Neural progenitor cell (in vitro differentiated cells): Measurements from ENCODE around the gene ZC3H13. TPM values are rescaled to one million over a fixed set of nuclear protein-coding genes. Genes with fewer than 3 reads are reported as not detected.

Experiments
- DNase-seq: peaks from one replicate; pipeline ENCODE4 v3.0.0-alpha.2; 2016; ENCODE audit warnings: low spot score
- H2AFZ ChIP-seq: fragments of 200-600 bp; sonication (generic); replicated peaks from 2 replicates; pipeline ENCODE4 v1.6.1; 2016; ENCODE audit warnings: antibody characterized with exemption
- H3F3A ChIP-seq: fragments of 200-600 bp; sonication (generic); 2 replicates; pipeline ENCODE4 v1.6.1; 2016; ENCODE audit warnings: antibody characterized with exemption, low read depth
- H3K27ac ChIP-seq: fragments of 200-600 bp; sonication (generic); 2 replicates; pipeline ENCODE4 v1.5.1; 2016; ENCODE audit warnings: mild to moderate bottlenecking
- H3K27me3 ChIP-seq: fragments of 200-600 bp; sonication (generic); 2 replicates; pipeline ENCODE4 v1.6.1; 2016; ENCODE audit warnings: mild to moderate bottlenecking, moderate library complexity
- H3K36me3 ChIP-seq: fragments of 200-600 bp; sonication (generic); 2 replicates; pipeline ENCODE4 v1.5.1; 2016
- H3K4me1 ChIP-seq: fragments of 200-600 bp; sonication (generic); 2 replicates; pipeline ENCODE4 v1.6.1; 2016; ENCODE audit warnings: mixed run types
- H3K4me2 ChIP-seq: fragments of 200-600 bp; sonication (generic); 2 replicates; pipeline ENCODE4 v1.6.1; 2016
- H3K4me3 ChIP-seq: fragments of 200-600 bp; sonication (generic); 2 replicates; pipeline ENCODE4 v1.5.1; 2016
- H3K79me2 ChIP-seq: fragments of 200-600 bp; sonication (generic); 2 replicates; pipeline ENCODE4 v1.6.1; 2016; ENCODE audit warnings: low read depth
- H3K9ac ChIP-seq: fragments of 200-600 bp; sonication (generic); 2 replicates; pipeline ENCODE4 v1.6.1; 2016
- H3K9me3 ChIP-seq: fragments of 200-600 bp; sonication (generic); 2 replicates; pipeline ENCODE4 v1.5.1; 2016; ENCODE audit warnings: low read depth
- H4K20me1 ChIP-seq: fragments of 200-600 bp; sonication (generic); 2 replicates; pipeline ENCODE4 v1.6.1; 2016; ENCODE audit warnings: low read depth
- H3K27ac Mint-ChIP-seq: 3 replicates; pipeline ENCODE4 v1.8.0; 2021; ENCODE audit warnings: mixed read lengths
- H3K27me3 Mint-ChIP-seq: 2 replicates; pipeline ENCODE4 v1.8.0; 2022; ENCODE audit warnings: low read depth, mild to moderate bottlenecking, inconsistent platforms, moderate library complexity, mixed read lengths; ENCODE audit not compliant: insufficient read depth
- H3K36me3 Mint-ChIP-seq: 3 replicates; pipeline ENCODE4 v1.8.0; 2021; ENCODE audit warnings: mixed read lengths
- H3K4me1 Mint-ChIP-seq: 3 replicates; pipeline ENCODE4 v1.8.0; 2021; ENCODE audit warnings: mixed read lengths
- H3K4me3 Mint-ChIP-seq: 3 replicates; pipeline ENCODE4 v1.8.0; 2021; ENCODE audit warnings: mild to moderate bottlenecking, moderate library complexity, mixed read lengths
- H3K9me3 Mint-ChIP-seq: 3 replicates; pipeline ENCODE4 v1.8.0; 2020; ENCODE audit warnings: mixed read lengths
- CTCF ChIP-seq: fragments of 200-600 bp; sonication (generic); IDR thresholded peaks from 2 replicates; pipeline ENCODE4 v1.5.1; 2017; ENCODE audit warnings: antibody characterized with exemption, mild to moderate bottlenecking
- EZH2 ChIP-seq: fragments of 200-600 bp; sonication (generic); IDR thresholded peaks from 2 replicates; pipeline ENCODE4 v1.6.1; 2017; ENCODE audit warnings: antibody characterized with exemption, mild to moderate bottlenecking, moderate library complexity
- EZH2phosphoT487 ChIP-seq: fragments of 200-600 bp; sonication (generic); IDR thresholded peaks from 2 replicates; pipeline ENCODE4 v1.6.1; 2017; ENCODE audit warnings: antibody characterized with exemption
- total RNA-seq: library from RNA; depleted of rRNA; stranded (reverse); fragments of >200 nt; gene quantifications from 2 replicates; pipeline ENCODE4 v1.2.3, GENCODE V29; 2015; ENCODE audit warnings: low replicate concordance

The ZC3H13 gene
- total RNA-seq, 1 donor from 2014 or later = 41.4 TPM

- Mint-ChIP-seq H3K36me3 (peaks cover 38% of the 10 kb centered on the region), H3K4me3 (no peak overlapping the region), H3K9me3 (no peaks in the 10 kb centered on the region), H3K27ac (no peak overlapping the region), H3K4me1 (no peaks in the 10 kb centered on the region), H3K27me3 (no peaks in the 10 kb centered on the region)
- Histone ChIP-seq H3K9me3 (no peaks in the 10 kb centered on the region), H3K4me1 (no peaks in the 10 kb centered on the region), H3F3A (peaks cover 3% of the 10 kb centered on the region), H3K9ac (no peak overlapping the region), H2AFZ (no peak overlapping the region), H3K4me3 (no peak overlapping the region), H3K36me3 (peaks cover 4% of the 10 kb centered on the region), H3K4me2 (no peak overlapping the region), H3K27me3 (no peaks in the 10 kb centered on the region), H3K79me2 (peaks cover 78% of the 10 kb centered on the region), H4K20me1 (peaks cover 20% of the 10 kb centered on the region), H3K27ac (no peak overlapping the region)
- TF ChIP-seq CTCF (no peak), EZH2phosphoT487 (no peak), EZH2 (no peak)
- DNase-seq = no peak
These were observed 14.2 kb downstream of the ZC3H13 start for GRCh38 chr13:46038296-46038695.

GRCh38 chr13:46035066-46035465 is 17.5 kb downstream of the ZC3H13 start:
- no peak overlapping the region for H3K4me3 Mint-ChIP-seq
- Histone ChIP-seq H4K20me1 (peaks cover 14% of the 10 kb centered on the region), H2AFZ (no peak overlapping the region), H3K4me2 (no peak overlapping the region), H3K27ac (no peak overlapping the region), H3K4me1 (no peaks in the 10 kb centered on the region), H3K27me3 (no peaks in the 10 kb centered on the region), H3K9ac (no peak overlapping the region), H3F3A (no peaks in the 10 kb centered on the region), H3K4me3 (no peak overlapping the region), H3K9me3 (no peaks in the 10 kb centered on the region), H3K36me3 (no peaks in the 10 kb centered on the region), H3K79me2 (peaks cover 96% of the 10 kb centered on the region)
- H3K4me1 Mint-ChIP-seq = no peaks in the 10 kb centered on the region
- H3K9me3 Mint-ChIP-seq = peaks cover 15% of the 10 kb centered on the region
- no peaks in the 10 kb centered on the region for H3K27me3 Mint-ChIP-seq
- TF ChIP-seq CTCF = no peak
- TF ChIP-seq EZH2phosphoT487 = no peak
- TF ChIP-seq EZH2 = no peak
- no peak overlapping the region for H3K27ac Mint-ChIP-seq
- DNase-seq = no peak
- peaks cover 53% of the 10 kb centered on the region for H3K36me3 Mint-ChIP-seq

- Histone ChIP-seq H3K9ac (no peak overlapping the region), H3K36me3 (no peaks in the 10 kb centered on the region), H2AFZ (no peak overlapping the region), H3K4me3 (no peak overlapping the region), H4K20me1 (peaks cover 8% of the 10 kb centered on the region), H3K9me3 (no peaks in the 10 kb centered on the region), H3F3A (no peaks in the 10 kb centered on the region), H3K27ac (no peak overlapping the region), H3K4me1 (no peaks in the 10 kb centered on the region), H3K4me2 (no peak overlapping the region), H3K27me3 (no peaks in the 10 kb centered on the region), H3K79me2 (peaks cover 97% of the 10 kb centered on the region)
- peaks cover 65% of the 10 kb centered on the region for H3K36me3 Mint-ChIP-seq
- no peaks in the 10 kb centered on the region for H3K4me1 Mint-ChIP-seq
- no peak for TF ChIP-seq CTCF
- H3K9me3 Mint-ChIP-seq = peaks cover 25% of the 10 kb centered on the region
- H3K4me3 Mint-ChIP-seq = no peak overlapping the region
- H3K27ac Mint-ChIP-seq = no peak overlapping the region
- H3K27me3 Mint-ChIP-seq = no peaks in the 10 kb centered on the region
- no peak for DNase-seq
These were observed 20.2 kb downstream of the ZC3H13 start for GRCh38 chr13:46032341-46032740.
